Endodermal cell (in vitro differentiated cells): ENCODE results near the gene CSNK1G3. TPM values are rescaled to one million over a fixed set of nuclear protein-coding genes. Genes with fewer than 3 reads are reported as not detected.

Source experiments
- DNase-seq: peaks from one replicate; pipeline ENCODE4 v3.0.0-alpha.2; 2017
- H3K27ac ChIP-seq: 2 replicates; pipeline ENCODE4 v1.5.1; 2013; ENCODE audit warnings: mild to moderate bottlenecking, low read depth, low read length, moderate library complexity
- H3K27me3 ChIP-seq: 2 replicates; pipeline ENCODE4 v1.6.1; 2013; ENCODE audit warnings: mild to moderate bottlenecking, low read length, moderate library complexity; ENCODE audit not compliant: insufficient read depth, control insufficient read depth, poor library complexity, severe bottlenecking
- H3K36me3 ChIP-seq: 2 replicates; pipeline ENCODE4 v1.7.0; 2013; ENCODE audit warnings: mild to moderate bottlenecking, low read length, moderate library complexity; ENCODE audit not compliant: control insufficient read depth, insufficient read depth
- H3K4me1 ChIP-seq: one replicate; pipeline ENCODE4 v1.7.0; 2013; ENCODE audit warnings: low read length; ENCODE audit not compliant: control insufficient read depth, insufficient read depth
- H3K4me3 ChIP-seq: 2 replicates; pipeline ENCODE4 v1.5.1; 2013; ENCODE audit warnings: mild to moderate bottlenecking, low read length, moderate library complexity
- H3K9ac ChIP-seq: 2 replicates; pipeline ENCODE4 v1.6.1; 2013; ENCODE audit warnings: mild to moderate bottlenecking, low read length, moderate library complexity; ENCODE audit not compliant: poor library complexity, severe bottlenecking; ENCODE audit errors: extremely low read depth
- H3K9me3 ChIP-seq: 2 replicates; pipeline ENCODE4 v1.6.1; 2013; ENCODE audit warnings: mild to moderate bottlenecking, low read length, moderate library complexity; ENCODE audit not compliant: control insufficient read depth
- H3K27ac Mint-ChIP-seq: 2 replicates; pipeline ENCODE4 v1.8.0; 2020; ENCODE audit warnings: mixed read lengths
- H3K27me3 Mint-ChIP-seq: 2 replicates; pipeline ENCODE4 v1.8.0; 2021; ENCODE audit warnings: mild to moderate bottlenecking, mixed read lengths; ENCODE audit not compliant: insufficient read depth
- H3K36me3 Mint-ChIP-seq: 2 replicates; pipeline ENCODE4 v1.8.0; 2020; ENCODE audit warnings: low read depth, mixed read lengths
- H3K4me1 Mint-ChIP-seq: 2 replicates; pipeline ENCODE4 v1.8.0; 2020; ENCODE audit warnings: mixed read lengths
- H3K4me3 Mint-ChIP-seq: 2 replicates; pipeline ENCODE4 v1.8.0; 2020; ENCODE audit warnings: mild to moderate bottlenecking, moderate library complexity, mixed read lengths
- H3K9me3 Mint-ChIP-seq: 2 replicates; pipeline ENCODE4 v1.8.0; 2020; ENCODE audit warnings: mild to moderate bottlenecking, mixed read lengths
- WGBS, 2 experiments: methylation state at CpG; one replicate each; pipeline versions ENCODE4 v1.1.5 to v1.1.7; 2013; ENCODE audit warnings: missing lambda C conversion rate in 2 of 2, mixed read lengths in 1 of 2; ENCODE audit not compliant: insufficient coverage in 1 of 2, insufficient read length in 1 of 2; 5-methylcytosine and 5-hydroxymethylcytosine counted together
- total RNA-seq, 2 donors: library from RNA; stranded (reverse); fragmentation: NEBNext Ultra II Directional in 1 of 2; extraction: Animal tissue kit (Norgen Biotek cat#: 25700) in 1 of 2; gene quantifications; 2 replicates in 1 of 2; 3 replicates in 1 of 2; pipeline ENCODE4 v1.2.1, GENCODE V29; 2021
- TF ChIP-seq, protein P1 (sequence below): fragments of 200-600 bp; sonication (generic); conservative IDR thresholded peaks from 2 replicates; pipeline ENCODE4 v1.5.0; 2021; ENCODE audit warnings: antibody characterized with exemption, mild to moderate bottlenecking

Gene CSNK1G3
- total RNA-seq, 2 donors from 2014 or later, result 47.5 to 48.4 TPM

DNA sequence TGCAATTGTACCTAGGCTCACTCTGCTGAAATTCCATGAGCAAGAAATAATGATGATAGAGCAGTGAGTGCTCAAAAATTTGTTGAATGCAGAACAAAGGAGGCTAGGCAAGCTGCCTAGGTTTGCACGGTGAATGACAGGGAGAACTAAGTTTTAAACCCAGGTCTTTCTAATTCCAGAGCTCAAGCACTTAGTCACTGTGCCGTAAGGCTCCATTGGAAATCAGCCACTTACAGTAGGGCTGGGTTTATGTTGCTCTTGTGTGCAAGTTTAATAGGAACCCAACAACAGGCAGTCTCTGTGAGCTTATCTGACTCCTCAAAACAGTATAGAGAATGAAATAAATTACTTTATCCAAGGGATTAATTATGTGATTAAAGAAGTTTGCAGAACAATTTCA, 147.0 kb downstream of the CSNK1G3 start:
- Mint-ChIP-seq H3K9me3 (peaks cover 6% of the 10 kb centered on the region), H3K27me3 (no peaks in the 10 kb centered on the region), H3K4me3 (no peak overlapping the region), H3K4me1 (no peaks in the 10 kb centered on the region), H3K36me3 (no peaks in the 10 kb centered on the region), H3K27ac (no peak overlapping the region)
- Histone ChIP-seq H3K4me3 (no peak overlapping the region), H3K4me1 (no peaks in the 10 kb centered on the region), H3K9ac (no peak overlapping the region), H3K27ac (no peak overlapping the region), H3K36me3 (no peaks in the 10 kb centered on the region), H3K27me3 (no peaks in the 10 kb centered on the region), H3K9me3 (peaks cover 6% of the 10 kb centered on the region)
- TF ChIP-seq, protein P1, sequence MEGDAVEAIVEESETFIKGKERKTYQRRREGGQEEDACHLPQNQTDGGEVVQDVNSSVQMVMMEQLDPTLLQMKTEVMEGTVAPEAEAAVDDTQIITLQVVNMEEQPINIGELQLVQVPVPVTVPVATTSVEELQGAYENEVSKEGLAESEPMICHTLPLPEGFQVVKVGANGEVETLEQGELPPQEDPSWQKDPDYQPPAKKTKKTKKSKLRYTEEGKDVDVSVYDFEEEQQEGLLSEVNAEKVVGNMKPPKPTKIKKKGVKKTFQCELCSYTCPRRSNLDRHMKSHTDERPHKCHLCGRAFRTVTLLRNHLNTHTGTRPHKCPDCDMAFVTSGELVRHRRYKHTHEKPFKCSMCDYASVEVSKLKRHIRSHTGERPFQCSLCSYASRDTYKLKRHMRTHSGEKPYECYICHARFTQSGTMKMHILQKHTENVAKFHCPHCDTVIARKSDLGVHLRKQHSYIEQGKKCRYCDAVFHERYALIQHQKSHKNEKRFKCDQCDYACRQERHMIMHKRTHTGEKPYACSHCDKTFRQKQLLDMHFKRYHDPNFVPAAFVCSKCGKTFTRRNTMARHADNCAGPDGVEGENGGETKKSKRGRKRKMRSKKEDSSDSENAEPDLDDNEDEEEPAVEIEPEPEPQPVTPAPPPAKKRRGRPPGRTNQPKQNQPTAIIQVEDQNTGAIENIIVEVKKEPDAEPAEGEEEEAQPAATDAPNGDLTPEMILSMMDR, result no peak
- DNase-seq, result no peak
- WGBS, 2 experiments, result 92 to 95% methylated on average over 2 of the region's 2 CpGs

DNA sequence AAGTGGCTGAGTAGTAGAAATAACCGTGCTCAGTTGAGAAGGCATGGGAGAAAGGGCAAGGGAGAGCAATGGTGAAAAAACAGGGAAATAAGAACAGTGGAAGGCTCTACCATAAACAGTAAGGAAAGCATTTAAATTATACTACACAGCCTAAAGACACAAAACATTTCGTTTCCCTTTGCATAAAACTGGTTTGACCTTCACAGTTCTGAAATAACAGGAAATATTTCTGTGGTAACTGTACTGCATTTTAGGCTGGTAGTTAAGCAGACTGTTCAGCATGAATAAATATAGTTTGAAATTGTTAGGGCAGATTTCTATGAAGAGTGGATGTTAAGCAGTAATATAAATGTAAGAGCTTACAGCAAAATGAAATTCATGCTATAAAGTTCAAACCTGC, 147.5 kb downstream of the CSNK1G3 start:
- H3K9me3 Mint-ChIP-seq, result peaks cover 10% of the 10 kb centered on the region
- no peaks in the 10 kb centered on the region for H3K27me3 Mint-ChIP-seq
- H3K4me3 Mint-ChIP-seq, result no peak overlapping the region

DNA sequence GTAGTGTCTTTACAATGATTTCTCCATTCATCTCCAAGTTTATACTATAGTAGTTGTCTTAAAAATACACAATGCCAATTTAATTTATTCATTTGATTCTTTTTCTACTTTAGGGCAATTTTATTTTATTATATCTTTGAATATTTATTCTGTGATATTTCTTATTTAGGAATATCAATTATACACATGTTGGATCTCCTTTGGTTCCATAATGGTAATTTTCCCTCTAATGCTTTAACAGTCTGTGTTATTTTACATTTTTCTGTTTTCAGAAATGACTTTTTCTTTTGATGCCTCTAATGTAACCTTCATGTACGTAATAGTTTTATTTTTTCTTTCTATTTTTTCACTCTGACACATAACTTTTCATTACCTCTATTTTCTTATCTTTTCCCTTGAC, 153.0 kb downstream of the CSNK1G3 start:
- Mint-ChIP-seq H3K36me3 (peaks cover 1% of the 10 kb centered on the region), H3K27ac (no peak overlapping the region), H3K4me1 (no peaks in the 10 kb centered on the region), H3K4me3 (no peak overlapping the region), H3K9me3 (peaks cover 27% of the 10 kb centered on the region), H3K27me3 (no peaks in the 10 kb centered on the region)
- Histone ChIP-seq H3K27ac (no peak overlapping the region), H3K9ac (no peak overlapping the region), H3K4me1 (no peaks in the 10 kb centered on the region), H3K4me3 (no peak overlapping the region), H3K27me3 (no peaks in the 10 kb centered on the region), H3K9me3 (peaks cover 29% of the 10 kb centered on the region), H3K36me3 (no peaks in the 10 kb centered on the region)
- TF ChIP-seq, protein P1, result no peak
- DNase-seq, result no peak
- 94% methylated on average over 1 of the region's 1 CpG; no CpG with 5 or more reads in 1 of the 2 experiments for WGBS, 2 experiments

More for the DNA sequence above, 147.5 kb downstream of the CSNK1G3 start:
- Mint-ChIP-seq H3K4me1 (no peaks in the 10 kb centered on the region), H3K36me3 (no peaks in the 10 kb centered on the region), H3K27ac (no peak overlapping the region)
- 85 to 94% methylated on average over 2 of the region's 2 CpGs for WGBS, 2 experiments
- Histone ChIP-seq H3K27me3 (no peaks in the 10 kb centered on the region), H3K4me1 (no peaks in the 10 kb centered on the region), H3K4me3 (no peak overlapping the region), H3K27ac (no peak overlapping the region), H3K9me3 (peaks cover 10% of the 10 kb centered on the region), H3K9ac (no peak overlapping the region), H3K36me3 (no peaks in the 10 kb centered on the region)
- TF ChIP-seq, protein P1, result no peak
- no peak for DNase-seq
